Central memory CD8-positive, alpha-beta T cell (primary cell): ENCODE data around the gene HAP1.
A peak's percentile ranks its signal among the peaks of the same experiment; 100 is the strongest.
"Not testable (repeated sequence)": the region's sequence is repeated elsewhere in the genome, so short reads cannot be mapped to it uniquely, and the experiment has no call there.

ENCODE experiments used
- ATAC-seq: fragments of 150-1000 bp; cut with Tn5 transposase; replicated peaks from 2 replicates; pipeline ENCODE4 v1.10.0; 2022; ENCODE audit warnings: mild to moderate bottlenecking, moderate FRiP score, moderate number of reproducible peaks; ENCODE audit not compliant: poor library complexity, severe bottlenecking; ENCODE audit errors: extremely low read depth
- DNase-seq, 2 donors: peaks; one replicate each; pipeline ENCODE4 v3.0.0; 2021; ENCODE audit warnings: low spot score in 2 of 2
- H3K27ac Mint-ChIP-seq: one replicate; pipeline ENCODE4 v1.8.0; 2022; ENCODE audit warnings: low read depth, mild to moderate bottlenecking, moderate library complexity, mixed read lengths
- H3K27me3 Mint-ChIP-seq: one replicate; pipeline ENCODE4 v1.8.0; 2022; ENCODE audit warnings: mixed read lengths
- H3K36me3 Mint-ChIP-seq: one replicate; pipeline ENCODE4 v1.8.0; 2022; ENCODE audit warnings: mild to moderate bottlenecking, moderate library complexity, mixed read lengths; ENCODE audit not compliant: insufficient read depth
- H3K4me1 Mint-ChIP-seq: one replicate; pipeline ENCODE4 v1.8.0; 2022; ENCODE audit warnings: mixed read lengths
- H3K4me3 Mint-ChIP-seq: one replicate; pipeline ENCODE4 v1.8.0; 2022; ENCODE audit warnings: mild to moderate bottlenecking, moderate library complexity, mixed read lengths
- H3K9me3 Mint-ChIP-seq: one replicate; pipeline ENCODE4 v1.8.0; 2022; ENCODE audit warnings: mixed read lengths

HAP1 gene

GRCh38 chr17:41710472-41711090 lies 23.9 kb downstream of the HAP1 start:
- H3K27ac Mint-ChIP-seq, result no peak overlapping the region
- DNase-seq (no peak), ATAC-seq (no peak)
- peaks cover 53% of the 10 kb centered on the region for H3K27me3 Mint-ChIP-seq
- no peaks in the 10 kb centered on the region for H3K9me3 Mint-ChIP-seq
- H3K4me1 Mint-ChIP-seq, result no peaks in the 10 kb centered on the region
- H3K4me3 Mint-ChIP-seq, result no peak overlapping the region
- peaks cover 2% of the 10 kb centered on the region for H3K36me3 Mint-ChIP-seq

GRCh38 chr17:41707803-41708669 lies 26.4 kb downstream of the HAP1 start:
- ATAC-seq, result no peak
- no peak overlapping the region for H3K27ac Mint-ChIP-seq
- H3K9me3 Mint-ChIP-seq, result no peaks in the 10 kb centered on the region
- peaks cover 2% of the 10 kb centered on the region for H3K36me3 Mint-ChIP-seq
- no peak overlapping the region for H3K4me3 Mint-ChIP-seq
- H3K4me1 Mint-ChIP-seq, result no peaks in the 10 kb centered on the region
- H3K27me3 Mint-ChIP-seq, result peaks cover 61% of the 10 kb centered on the region
- no peak for DNase-seq

- no peak for ATAC-seq
Measured at GRCh38 chr17:41705271-41705991, 29.0 kb downstream of the HAP1 start.

GRCh38 chr17:41702712-41703111 lies 31.7 kb downstream of the HAP1 start:
- no peak overlapping the region for H3K4me3 Mint-ChIP-seq
- peaks cover 33% of the 10 kb centered on the region for H3K27me3 Mint-ChIP-seq
- no peaks in the 10 kb centered on the region for H3K9me3 Mint-ChIP-seq
- no peaks in the 10 kb centered on the region for H3K36me3 Mint-ChIP-seq
- ATAC-seq (no peak), DNase-seq (no peak)
- H3K4me1 Mint-ChIP-seq, result no peaks in the 10 kb centered on the region
- H3K27ac Mint-ChIP-seq, result no peak overlapping the region

More at GRCh38 chr17:41705271-41705991, 29.0 kb downstream of the HAP1 start:
- Mint-ChIP-seq H3K27me3 (peaks cover 45% of the 10 kb centered on the region), H3K4me1 (no peaks in the 10 kb centered on the region), H3K9me3 (no peaks in the 10 kb centered on the region), H3K4me3 (no peak overlapping the region), H3K36me3 (no peaks in the 10 kb centered on the region), H3K27ac (no peak overlapping the region)
- DNase-seq, result no peak

- not testable (repeated sequence) for DNase-seq, H3K27ac Mint-ChIP-seq, H3K4me3 Mint-ChIP-seq, H3K9me3 Mint-ChIP-seq, H3K36me3 Mint-ChIP-seq, H3K4me1 Mint-ChIP-seq, ATAC-seq
- H3K27me3 Mint-ChIP-seq, result peaks cover 21% of the 10 kb centered on the region
Measured at GRCh38 chr17:41700843-41701242, 33.6 kb downstream of the HAP1 start.

- ATAC-seq, result no peak
- H3K36me3 Mint-ChIP-seq, result peaks cover 30% of the 10 kb centered on the region
- H3K27ac Mint-ChIP-seq, result no peak overlapping the region
- no peak overlapping the region for H3K4me3 Mint-ChIP-seq
- no peak for DNase-seq
- no peaks in the 10 kb centered on the region for H3K9me3 Mint-ChIP-seq
- peaks cover 14% of the 10 kb centered on the region for H3K4me1 Mint-ChIP-seq
- H3K27me3 Mint-ChIP-seq, result peaks cover 9% of the 10 kb centered on the region
Measured at GRCh38 chr17:41697122-41697962, 37.1 kb downstream of the HAP1 start.

- DNase-seq, result peak; percentile 59 to 61
- H3K4me1 Mint-ChIP-seq, result peaks cover 23% of the 10 kb centered on the region
- ATAC-seq, result no peak
- peak overlapping the region; percentile 46 for H3K27ac Mint-ChIP-seq
- no peaks in the 10 kb centered on the region for H3K9me3 Mint-ChIP-seq
- peaks cover 42% of the 10 kb centered on the region for H3K36me3 Mint-ChIP-seq
- no peaks in the 10 kb centered on the region for H3K27me3 Mint-ChIP-seq
- no peak overlapping the region for H3K4me3 Mint-ChIP-seq
Measured at GRCh38 chr17:41695954-41696757, 38.3 kb downstream of the HAP1 start.

GRCh38 chr17:41695134-41695661 lies 39.2 kb downstream of the HAP1 start:
- peaks cover 51% of the 10 kb centered on the region for H3K36me3 Mint-ChIP-seq
- no peaks in the 10 kb centered on the region for H3K27me3 Mint-ChIP-seq
- no peaks in the 10 kb centered on the region for H3K9me3 Mint-ChIP-seq
- H3K27ac Mint-ChIP-seq, result peak overlapping the region; percentile 46
- peaks cover 23% of the 10 kb centered on the region for H3K4me1 Mint-ChIP-seq
- DNase-seq, result no peak
- no peak overlapping the region for H3K4me3 Mint-ChIP-seq
- ATAC-seq, result no peak

GRCh38 chr17:41692722-41693521 lies 41.5 kb downstream of the HAP1 start:
- H3K4me1 Mint-ChIP-seq, result peaks cover 43% of the 10 kb centered on the region
- no peaks in the 10 kb centered on the region for H3K9me3 Mint-ChIP-seq
- ATAC-seq (no peak), DNase-seq (peak in 1 of 2 donors; percentile 25)
- peak overlapping the region; percentile 24 for H3K4me3 Mint-ChIP-seq
- H3K27me3 Mint-ChIP-seq, result no peaks in the 10 kb centered on the region
- H3K36me3 Mint-ChIP-seq, result peaks cover 72% of the 10 kb centered on the region
- H3K27ac Mint-ChIP-seq, result peak overlapping the region; percentile 98

- no peak for DNase-seq
- peak overlapping the region; percentile 98 for H3K27ac Mint-ChIP-seq
- H3K4me1 Mint-ChIP-seq, result peaks cover 43% of the 10 kb centered on the region
- peaks cover 72% of the 10 kb centered on the region for H3K36me3 Mint-ChIP-seq
- no peak for ATAC-seq
- no peaks in the 10 kb centered on the region for H3K27me3 Mint-ChIP-seq
- no peaks in the 10 kb centered on the region for H3K9me3 Mint-ChIP-seq
- H3K4me3 Mint-ChIP-seq, result peak overlapping the region; percentile 96
Measured at GRCh38 chr17:41691031-41691777, 43.2 kb downstream of the HAP1 start.
